A549 (cell line): ENCODE results near the gene RADX. TPM values are rescaled to one million over a fixed set of nuclear protein-coding genes. Genes with fewer than 3 reads are reported as not detected.

Source experiments
- ATAC-seq, 2 experiments: fragments of 200-7000 bp in 1 of 2; fragments of >200 bp in 1 of 2; cut with Nextera tagmentation in 1 of 2; cut with Tn5 transposase in 1 of 2; 3 replicates each; pipeline versions ENCODE4 v1.8.0 to v1.9.1; 2018 to 2020; ENCODE audit warnings: mild to moderate bottlenecking in 1 of 2, moderate library complexity in 1 of 2
- CTCF ChIA-PET: fragments of 300-600 bp; sonication (Branson Sonifier 250); formaldehyde crosslinking; extraction: SDS; loops from one replicate; lab custom pipeline; 2021; ENCODE audit warnings: antibody characterized with exemption, inconsistent platforms; lab: Yijun Ruan, JAX
- POLR2A ChIA-PET: fragments of 350-600 bp; formaldehyde crosslinking; extraction: SDS; loops from one replicate; lab custom pipeline; 2021; ENCODE audit warnings: antibody characterized with exemption, inconsistent platforms; lab: Yijun Ruan, JAX
- DNase-seq, 2 experiments: peaks; one replicate each; pipeline versions ENCODE4 v3.0.0 to v3.0.0-alpha.2; 2011 to 2016; ENCODE audit warnings: low read depth in 1 of 2, low spot score in 1 of 2
- FAIRE-seq: peaks from 2 replicates; lab custom pipeline; 2011; peaks lifted over from hg19 to GRCh38; lab: Jason Lieb, UNC
- H3K27ac ChIP-seq, 2 experiments: fragments of >200 bp; sonication (Bioruptor Twin); formaldehyde crosslinking; 3 replicates each; pipeline ENCODE4 v1.5.1; 2016 to 2017
- H3K4me1 ChIP-seq: fragments of >200 bp; sonication (Bioruptor Twin); formaldehyde crosslinking; 3 replicates; pipeline ENCODE4 v1.6.1; 2016
- H3K4me2 ChIP-seq: fragments of >200 bp; sonication (Bioruptor Twin); formaldehyde crosslinking; 3 replicates; pipeline ENCODE4 v1.6.1; 2016
- H3K4me3 ChIP-seq: fragments of >200 bp; sonication (Bioruptor Twin); formaldehyde crosslinking; 3 replicates; pipeline ENCODE4 v1.5.1; 2016
- H3K9me3 ChIP-seq: fragments of >200 bp; sonication (Bioruptor Twin); formaldehyde crosslinking; 3 replicates; pipeline ENCODE4 v1.6.1; 2016
- CHD4 ChIP-seq: fragments of 200-600 bp; sonication (generic); IDR thresholded peaks from 2 replicates; pipeline ENCODE4 v1.6.1; 2016; ENCODE audit warnings: antibody characterized with exemption, mild to moderate bottlenecking, borderline replicate concordance
- EHF ChIP-seq: fragments of 250-450 bp; sonication (Bioruptor Pico); IDR thresholded peaks from 2 replicates; pipeline ENCODE4 v1.5.0; 2020; ENCODE audit warnings: mild to moderate bottlenecking
- HEYL ChIP-seq: fragments of 250-450 bp; sonication (Bioruptor Pico); IDR thresholded peaks from 2 replicates; pipeline ENCODE4 v1.8.0; 2021; ENCODE audit warnings: mild to moderate bottlenecking, moderate library complexity
- HOXA7 ChIP-seq: fragments of 250-450 bp; sonication (Bioruptor Pico); IDR thresholded peaks from 2 replicates; pipeline ENCODE4 v1.5.0; 2020; ENCODE audit warnings: mild to moderate bottlenecking, moderate library complexity
- HOXB5 ChIP-seq: fragments of 250-450 bp; sonication (Bioruptor Pico); IDR thresholded peaks from 2 replicates; pipeline ENCODE4 v1.5.0; 2020; ENCODE audit warnings: mild to moderate bottlenecking, moderate library complexity
- KDM1A ChIP-seq: fragments of 200-600 bp; sonication (generic); IDR thresholded peaks from 2 replicates; pipeline ENCODE4 v1.6.1; 2016; ENCODE audit warnings: low read depth, mild to moderate bottlenecking
- KDM5A ChIP-seq: fragments of 200-600 bp; sonication (generic); IDR thresholded peaks from 2 replicates; pipeline ENCODE4 v1.6.1; 2016; ENCODE audit warnings: antibody characterized with exemption, mild to moderate bottlenecking
- MAFK ChIP-seq: fragments of 450-650 bp; IDR thresholded peaks from 2 replicates; pipeline ENCODE4 v1.6.1; 2014; ENCODE audit not compliant: partially characterized antibody
- MAZ ChIP-seq: fragments of 150-350 bp; IDR thresholded peaks from 2 replicates; pipeline ENCODE4 v1.6.1; 2014; ENCODE audit warnings: antibody characterized with exemption, low read depth, low read length, borderline replicate concordance
- MYC ChIP-seq: IDR thresholded peaks from 2 replicates; pipeline ENCODE4 v1.6.1; 2012; ENCODE audit warnings: mild to moderate bottlenecking, inconsistent platforms, low read length, improper control_type of control experiment, borderline replicate concordance
- NFE2L2 ChIP-seq: fragments of 150-350 bp; conservative IDR thresholded peaks from 2 replicates; pipeline ENCODE4 v1.6.1; 2014; ENCODE audit warnings: low read length
- PHF8 ChIP-seq: fragments of 200-600 bp; sonication (generic); IDR thresholded peaks from 2 replicates; pipeline ENCODE4 v1.6.1; 2016; ENCODE audit warnings: low read depth, mild to moderate bottlenecking, antibody characterized with exemption, moderate library complexity, borderline replicate concordance
- SREBF2 ChIP-seq: fragments of 450-650 bp; IDR thresholded peaks from 2 replicates; pipeline ENCODE4 v1.6.1; 2014; ENCODE audit warnings: mild to moderate bottlenecking, moderate library complexity
- TFCP2L1 ChIP-seq: fragments of 250-450 bp; sonication (Bioruptor Pico); IDR thresholded peaks from 2 replicates; pipeline ENCODE4 v1.5.0; 2021; ENCODE audit warnings: mild to moderate bottlenecking
- ZNF302 ChIP-seq: fragments of 250-450 bp; sonication (Bioruptor Pico); IDR thresholded peaks from 2 replicates; pipeline ENCODE4 v1.9.0; 2021; ENCODE audit warnings: inconsistent platforms, mild to moderate bottlenecking, moderate library complexity
- WGBS: methylation state at CpG from one replicate; pipeline ENCODE4 v1.1.6; 2017; ENCODE audit errors: missing lambda C conversion rate; 5-methylcytosine and 5-hydroxymethylcytosine counted together
- polyA plus RNA-seq, 4 experiments: library from polyadenylated mRNA; depleted of rRNA in 3 of 4; stranded (reverse); fragments of >200 nt; fragmentation: RNase III in 1 of 4; extraction: RNeasy Plus Mini Kit Qiagen cat#74134 plus additional on column Dnase treatment in 1 of 4; gene quantifications; 2 replicates in 3 of 4; 3 replicates in 1 of 4; pipeline ENCODE4 v1.2.3, GENCODE V29; 2011 to 2017
- TF ChIP-seq, protein P1 (sequence below): fragments of >200 bp; sonication (Bioruptor Twin); formaldehyde crosslinking; IDR thresholded peaks from 3 replicates; pipeline ENCODE4 v1.6.1; 2016
- TF ChIP-seq, protein P2 (sequence below): fragments of 150-350 bp; IDR thresholded peaks from 2 replicates; pipeline ENCODE4 v1.6.1; 2014; ENCODE audit warnings: low read depth, mild to moderate bottlenecking, low read length
- TF ChIP-seq, protein P3 (sequence below): IDR thresholded peaks from 2 replicates; pipeline ENCODE4 v1.6.1; 2012
- TF ChIP-seq, protein P4 (sequence below): fragments of >200 bp; sonication (Bioruptor Twin); formaldehyde crosslinking; IDR thresholded peaks from 2 replicates; pipeline ENCODE4 v1.6.1; 2016
- TF ChIP-seq, protein P5 (sequence below): IDR thresholded peaks from 2 replicates; pipeline ENCODE4 v1.6.1; 2012

The RADX gene
- polyA plus RNA-seq, 2 of the 4 experiments (the other 2 are of a cell fraction): 0.12 to 0.25 TPM

DNA sequence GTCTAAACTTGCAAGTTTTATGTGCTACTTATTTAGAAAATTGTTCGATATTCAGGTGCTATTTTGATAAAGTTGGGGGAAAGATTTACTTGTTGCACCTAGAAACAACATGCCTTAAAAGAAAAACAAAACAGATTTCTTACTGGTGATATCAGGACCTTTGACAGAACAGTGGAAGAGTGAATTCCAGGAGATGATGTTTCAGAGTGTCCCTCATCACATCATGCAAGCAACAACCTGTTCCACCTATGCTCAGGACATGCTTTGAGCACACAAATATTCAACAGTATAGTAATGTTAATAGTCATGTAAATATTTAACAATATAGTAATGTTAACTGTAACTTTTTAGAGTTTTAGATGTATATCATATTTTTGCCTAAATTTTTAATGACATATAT lies 90.9 kb downstream of the RADX start:
- CTCF ChIA-PET: no interaction called here
- H3K4me1 ChIP-seq: peaks cover 2% of the 10 kb centered on the region
- TF ChIP-seq KDM1A: no peak
- TF ChIP-seq, protein P1, sequence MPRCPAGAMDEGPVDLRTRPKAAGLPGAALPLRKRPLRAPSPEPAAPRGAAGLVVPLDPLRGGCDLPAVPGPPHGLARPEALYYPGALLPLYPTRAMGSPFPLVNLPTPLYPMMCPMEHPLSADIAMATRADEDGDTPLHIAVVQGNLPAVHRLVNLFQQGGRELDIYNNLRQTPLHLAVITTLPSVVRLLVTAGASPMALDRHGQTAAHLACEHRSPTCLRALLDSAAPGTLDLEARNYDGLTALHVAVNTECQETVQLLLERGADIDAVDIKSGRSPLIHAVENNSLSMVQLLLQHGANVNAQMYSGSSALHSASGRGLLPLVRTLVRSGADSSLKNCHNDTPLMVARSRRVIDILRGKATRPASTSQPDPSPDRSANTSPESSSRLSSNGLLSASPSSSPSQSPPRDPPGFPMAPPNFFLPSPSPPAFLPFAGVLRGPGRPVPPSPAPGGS: no peak
- no peak for TF ChIP-seq NFE2L2
- TF ChIP-seq, protein P2, sequence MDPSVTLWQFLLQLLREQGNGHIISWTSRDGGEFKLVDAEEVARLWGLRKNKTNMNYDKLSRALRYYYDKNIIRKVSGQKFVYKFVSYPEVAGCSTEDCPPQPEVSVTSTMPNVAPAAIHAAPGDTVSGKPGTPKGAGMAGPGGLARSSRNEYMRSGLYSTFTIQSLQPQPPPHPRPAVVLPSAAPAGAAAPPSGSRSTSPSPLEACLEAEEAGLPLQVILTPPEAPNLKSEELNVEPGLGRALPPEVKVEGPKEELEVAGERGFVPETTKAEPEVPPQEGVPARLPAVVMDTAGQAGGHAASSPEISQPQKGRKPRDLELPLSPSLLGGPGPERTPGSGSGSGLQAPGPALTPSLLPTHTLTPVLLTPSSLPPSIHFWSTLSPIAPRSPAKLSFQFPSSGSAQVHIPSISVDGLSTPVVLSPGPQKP: no peak
- no peak for TF ChIP-seq KDM5A
- no peak for TF ChIP-seq PHF8
- no peak for TF ChIP-seq HEYL (CRISPR knock-in tag)
- TF ChIP-seq MAZ: no peak
- TF ChIP-seq, protein P3, sequence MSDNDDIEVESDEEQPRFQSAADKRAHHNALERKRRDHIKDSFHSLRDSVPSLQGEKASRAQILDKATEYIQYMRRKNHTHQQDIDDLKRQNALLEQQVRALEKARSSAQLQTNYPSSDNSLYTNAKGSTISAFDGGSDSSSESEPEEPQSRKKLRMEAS: no peak
- TF ChIP-seq TFCP2L1 (CRISPR knock-in tag): no peak
- no peak for TF ChIP-seq HOXB5 (CRISPR knock-in tag)
- TF ChIP-seq HOXA7 (CRISPR knock-in tag): no peak
- no peak for TF ChIP-seq ZNF302 (CRISPR knock-in tag)
- no peak for TF ChIP-seq SREBF2
- TF ChIP-seq, protein P4, sequence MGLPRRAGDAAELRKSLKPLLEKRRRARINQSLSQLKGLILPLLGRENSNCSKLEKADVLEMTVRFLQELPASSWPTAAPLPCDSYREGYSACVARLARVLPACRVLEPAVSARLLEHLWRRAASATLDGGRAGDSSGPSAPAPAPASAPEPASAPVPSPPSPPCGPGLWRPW: no peak
- TF ChIP-seq MYC: no peak
- no peak for TF ChIP-seq CHD4
- no peak for TF ChIP-seq MAFK
- TF ChIP-seq, protein P5, sequence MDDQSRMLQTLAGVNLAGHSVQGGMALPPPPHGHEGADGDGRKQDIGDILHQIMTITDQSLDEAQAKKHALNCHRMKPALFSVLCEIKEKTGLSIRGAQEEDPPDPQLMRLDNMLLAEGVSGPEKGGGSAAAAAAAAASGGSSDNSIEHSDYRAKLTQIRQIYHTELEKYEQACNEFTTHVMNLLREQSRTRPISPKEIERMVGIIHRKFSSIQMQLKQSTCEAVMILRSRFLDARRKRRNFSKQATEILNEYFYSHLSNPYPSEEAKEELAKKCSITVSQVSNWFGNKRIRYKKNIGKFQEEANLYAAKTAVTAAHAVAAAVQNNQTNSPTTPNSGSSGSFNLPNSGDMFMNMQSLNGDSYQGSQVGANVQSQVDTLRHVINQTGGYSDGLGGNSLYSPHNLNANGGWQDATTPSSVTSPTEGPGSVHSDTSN: no peak
- ATAC-seq (no peak), DNase-seq (no peak), FAIRE-seq (peak; percentile 92)
- H3K9me3 ChIP-seq: no peaks in the 10 kb centered on the region
- 20% methylated on average over 1 of the region's 1 CpG for WGBS
- no peak overlapping the region for H3K27ac ChIP-seq
- H3K4me2 ChIP-seq: no peak overlapping the region
- H3K4me3 ChIP-seq: no peak overlapping the region
- POLR2A ChIA-PET: no interaction called here

DNA sequence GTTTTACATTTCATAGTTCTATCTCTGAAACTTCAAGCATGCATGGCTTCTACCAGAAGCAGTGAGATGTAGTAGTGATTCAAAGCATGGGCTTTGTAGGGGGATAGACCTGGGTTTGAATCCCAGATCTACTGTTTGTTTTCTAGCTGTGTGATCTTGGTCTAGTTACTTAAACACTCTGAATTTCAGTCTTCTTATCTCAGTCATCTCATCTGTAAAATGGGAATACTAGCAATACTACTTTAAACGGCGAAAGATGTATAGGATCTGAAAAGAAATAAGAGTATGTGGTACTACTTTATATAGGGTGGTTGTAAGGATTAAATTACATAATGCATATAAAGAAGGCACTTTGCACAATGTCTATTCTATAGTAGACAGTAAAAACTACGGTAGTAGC lies 94.7 kb downstream of the RADX start:
- Histone ChIP-seq H3K9me3 (no peaks in the 10 kb centered on the region), H3K4me3 (no peak overlapping the region), H3K4me1 (peaks cover 13% of the 10 kb centered on the region)
- TF ChIP-seq KDM1A (peak; percentile 69; the same call in 1 of the 2 replicates), EHF (CRISPR knock-in tag) (no peak)
- TF ChIP-seq, all 56 proteins: peak for 1
- no peak for DNase-seq
- FAIRE-seq: no peak
- Histone ChIP-seq H3K4me2 (no peak overlapping the region), H3K27ac (no peak overlapping the region)
- 94% methylated on average over 3 of the region's 3 CpGs for WGBS
- CTCF ChIA-PET: no interaction called here
- no peak for ATAC-seq
- POLR2A ChIA-PET: interaction anchor here (0.6 kb wide), 1 partner anchor 725 kb away, joined by 5 read pairs; no protein-coding TSS in a partner anchor
